ENCODE results near the gene PACSIN2.
A peak's percentile ranks its signal among the peaks of the same experiment; 100 is the strongest.

- TF ChIP-seq POLR2A (IDR thresholded peaks at IDR 0.05) (no peak), CTCF (IDR thresholded peaks at IDR 0.05) (no peak), EP300 (IDR thresholded peaks at IDR 0.05) (no peak), POLR2AphosphoS5 (IDR thresholded peaks at IDR 0.05) (peak; percentile 69)
Measured at GRCh38 chr22:42920101-42920820, 94.7 kb downstream of the PACSIN2 start.

All from gastroesophageal sphincter (tissue), 3 donors.